Activated CD8-positive, alpha-beta memory T cell treated with anti-CD3 and anti-CD28 coated beads for 4 hours (primary cell): Measurements from ENCODE around the gene SMIM14.
"Not testable (repeated sequence)": the region's sequence is repeated elsewhere in the genome, so short reads cannot be mapped to it uniquely, and the experiment has no call there.

ENCODE experiments used
- DNase-seq, 2 donors: peaks; one replicate each; pipeline ENCODE4 v3.0.0-alpha.2; 2020; ENCODE audit warnings: low read depth in 2 of 2

Gene SMIM14

GRCh38 chr4:39530682-39531081 is 108.0 kb downstream of the SMIM14 start:
- DNase-seq = no peak

- DNase-seq = no peak
Measured at GRCh38 chr4:39529534-39529933, 109.1 kb downstream of the SMIM14 start.

- DNase-seq = no peak
Measured at GRCh38 chr4:39528061-39528465, 110.6 kb downstream of the SMIM14 start.

- peak; percentile 78 to 79 for DNase-seq
Measured at GRCh38 chr4:39527296-39528060, 111.2 kb downstream of the SMIM14 start, which contains the start of gene UGDH. Gene UGDH, minus strand, starts transcription at chr4:39527439. Its CDS starts 5,927 bp downstream, at chr4:39521512.

GRCh38 chr4:39526765-39527295 is 111.8 kb downstream of the SMIM14 start:
- peak in 1 of 2 donors; percentile 2 for DNase-seq

GRCh38 chr4:39525822-39526690 is 112.6 kb downstream of the SMIM14 start:
- no peak for DNase-seq

GRCh38 chr4:39524161-39524957 is 114.3 kb downstream of the SMIM14 start:
- DNase-seq = no peak

- DNase-seq = no peak
Measured at GRCh38 chr4:39522068-39522467, 116.6 kb downstream of the SMIM14 start.

GRCh38 chr4:39521253-39521919 is 117.3 kb downstream of the SMIM14 start:
- DNase-seq = no peak

- DNase-seq = no peak
Measured at GRCh38 chr4:39518484-39518883, 120.2 kb downstream of the SMIM14 start.

GRCh38 chr4:39516407-39516966 is 122.2 kb downstream of the SMIM14 start:
- DNase-seq = no peak

GRCh38 chr4:39515669-39516401 is 122.8 kb downstream of the SMIM14 start:
- not testable (repeated sequence) for DNase-seq

- no peak for DNase-seq
Measured at GRCh38 chr4:39514888-39515401, 123.7 kb downstream of the SMIM14 start.

GRCh38 chr4:39514266-39514665 is 124.4 kb downstream of the SMIM14 start:
- not testable (repeated sequence) for DNase-seq

- no peak for DNase-seq
Measured at GRCh38 chr4:39510348-39510929, 128.2 kb downstream of the SMIM14 start.

- no peak for DNase-seq
Measured at GRCh38 chr4:39505581-39505980, 133.1 kb downstream of the SMIM14 start.

- no peak for DNase-seq
Measured at GRCh38 chr4:39504538-39504937, 134.1 kb downstream of the SMIM14 start.

GRCh38 chr4:39502664-39503035 is 136.0 kb downstream of the SMIM14 start:
- not testable (repeated sequence) for DNase-seq

- no peak for DNase-seq
Measured at GRCh38 chr4:39502019-39502663, 136.5 kb downstream of the SMIM14 start.
